HG03196 (cell line): Measurements from ENCODE around the gene FTO.
A peak's percentile ranks its signal among the peaks of the same experiment; 100 is the strongest.

Experiments
- ATAC-seq: cut with Tn5 transposase; IDR thresholded peaks from one replicate; pipeline ENCODE4 v1.9.1; 2021; ENCODE audit not compliant: unreplicated experiment

The FTO gene

DNA sequence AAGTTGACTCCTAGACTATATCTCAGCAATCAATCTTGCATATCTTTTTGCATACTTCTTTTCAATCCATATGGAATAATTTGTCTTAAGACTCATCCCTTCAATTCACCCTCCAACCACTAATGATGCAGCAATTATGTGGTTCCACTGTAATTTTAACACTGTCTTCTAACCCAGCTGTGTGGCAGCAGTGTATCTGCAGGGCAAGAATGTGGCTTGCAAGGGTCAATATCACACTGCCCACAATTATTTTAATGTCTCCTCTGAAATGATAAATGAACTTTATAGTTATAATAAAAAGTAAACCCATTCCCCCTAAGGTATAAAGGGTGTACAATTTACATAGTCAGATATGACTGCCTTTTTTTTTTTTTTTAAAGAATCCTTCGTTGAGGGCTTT, 48.6 kb downstream of the FTO start:
- no peak for ATAC-seq

GRCh38 chr16:53753431-53753830, 49.5 kb downstream of the FTO start:
- no peak for ATAC-seq

DNA sequence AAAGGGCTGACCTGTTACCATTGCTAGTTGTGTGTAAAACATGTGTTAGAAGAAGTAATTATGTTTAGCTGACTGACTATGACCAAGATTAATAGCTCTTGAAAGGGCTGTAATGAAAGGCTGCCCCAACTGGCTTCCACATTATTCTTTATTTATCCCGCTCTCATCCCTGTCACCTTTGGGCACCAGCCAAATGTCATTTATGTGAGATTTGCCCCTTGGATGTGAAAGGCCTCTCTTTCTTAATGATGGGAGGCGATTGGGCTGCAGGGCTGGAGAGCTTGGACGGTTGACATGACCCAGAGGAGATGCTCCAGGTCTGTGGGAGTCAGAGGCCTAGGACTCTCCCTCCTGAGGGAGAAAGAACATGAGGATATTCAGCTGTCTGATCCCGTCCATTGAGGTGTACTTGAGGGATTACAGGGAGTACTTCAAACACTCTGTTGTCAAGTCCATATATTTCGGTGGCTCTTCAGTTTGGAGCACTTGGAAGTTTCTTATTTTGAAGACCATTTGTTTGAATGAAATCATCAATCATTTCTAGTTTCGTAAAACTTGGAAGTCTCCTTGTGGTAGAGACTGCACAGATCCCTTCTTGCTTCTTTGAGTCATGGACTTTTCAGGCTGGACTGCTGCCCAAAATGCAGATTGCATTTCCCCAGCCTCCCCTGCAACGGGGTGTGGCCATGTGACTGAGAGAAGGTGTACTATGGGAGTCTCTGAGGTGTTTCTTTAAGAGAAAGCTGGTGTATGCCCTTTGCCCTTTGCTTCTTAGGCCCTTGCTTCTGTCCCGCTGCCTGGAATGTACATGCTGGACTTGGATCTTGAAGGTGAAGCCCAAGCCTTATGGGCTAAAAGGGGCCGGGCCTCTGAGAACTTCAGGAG, 51.3 kb downstream of the FTO start:
- ATAC-seq: no peak

GRCh38 chr16:53756275-53756996, 52.5 kb downstream of the FTO start:
- no peak for ATAC-seq

- ATAC-seq: no peak
Measured at GRCh38 chr16:53757971-53758609, 54.1 kb downstream of the FTO start.

DNA sequence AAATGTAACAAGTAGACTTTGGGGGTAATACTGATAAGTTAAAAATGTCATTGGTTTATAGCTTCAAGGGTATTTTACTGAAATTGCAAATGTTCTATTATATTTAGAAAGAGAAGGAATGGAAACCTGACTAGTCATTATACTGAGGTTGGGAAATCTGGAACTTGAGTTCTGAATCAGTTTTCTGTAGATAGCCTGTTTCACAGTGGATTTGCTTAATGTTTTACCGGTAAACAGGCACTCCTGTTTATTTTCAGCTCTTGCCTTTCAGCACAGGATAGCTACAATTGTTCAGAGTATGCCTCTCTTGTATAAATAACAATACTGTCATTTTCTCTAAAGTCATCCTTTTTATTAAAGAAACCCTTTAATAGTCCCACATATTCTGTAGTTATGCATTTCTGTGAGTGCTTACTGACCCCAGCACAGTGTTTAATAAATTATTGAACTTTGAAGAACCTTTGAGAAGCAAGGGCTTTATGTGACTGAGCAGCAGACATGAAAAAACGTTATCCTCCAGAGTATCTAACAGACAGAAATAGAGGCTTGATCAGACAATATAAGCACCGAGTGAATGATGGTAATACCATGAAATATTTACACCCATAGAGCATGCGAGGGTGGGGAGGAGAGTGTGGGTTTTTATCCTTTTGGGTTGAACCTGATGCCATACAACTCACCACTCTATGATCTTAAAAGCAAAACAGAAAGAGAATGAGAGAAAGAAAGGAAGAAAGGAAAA, 58.2 kb downstream of the FTO start:
- ATAC-seq: no peak

- ATAC-seq: no peak
Measured at GRCh38 chr16:53766304-53767016, 62.5 kb downstream of the FTO start.

- ATAC-seq: no peak
Measured at GRCh38 chr16:53768167-53768566, 64.2 kb downstream of the FTO start.

GRCh38 chr16:53768593-53768992, 64.6 kb downstream of the FTO start:
- no peak for ATAC-seq

GRCh38 chr16:53769185-53769584, 65.2 kb downstream of the FTO start:
- ATAC-seq: no peak

DNA sequence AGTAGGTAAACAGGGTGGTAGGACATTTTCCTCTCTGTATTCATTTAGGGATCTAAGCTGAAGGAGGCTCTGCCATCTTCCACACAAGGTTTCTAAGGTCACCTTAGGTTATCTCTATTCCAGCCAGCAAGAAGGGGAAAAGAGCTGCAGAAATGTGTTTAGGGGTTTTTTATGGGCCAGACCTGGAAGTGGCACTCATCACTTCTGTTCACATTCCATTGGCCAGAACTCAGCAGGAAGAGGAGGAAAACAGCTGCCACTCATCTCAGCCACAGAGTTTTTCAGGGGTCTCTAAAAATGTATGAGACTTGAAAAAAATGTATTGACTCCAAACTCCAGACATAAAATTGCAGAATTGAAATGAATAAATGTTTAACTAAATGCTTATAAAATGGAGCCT, 65.8 kb downstream of the FTO start:
- ATAC-seq: no peak

GRCh38 chr16:53770641-53771040, 66.7 kb downstream of the FTO start:
- ATAC-seq: no peak

GRCh38 chr16:53771655-53772497, 67.9 kb downstream of the FTO start:
- no peak for ATAC-seq

GRCh38 chr16:53773150-53773846, 69.3 kb downstream of the FTO start:
- peak; percentile 44 for ATAC-seq

- ATAC-seq: no peak
Measured at GRCh38 chr16:53773881-53774280, 69.9 kb downstream of the FTO start.

- ATAC-seq: no peak
Measured at GRCh38 chr16:53775106-53775820, 71.3 kb downstream of the FTO start.

GRCh38 chr16:53775821-53776431, 72.0 kb downstream of the FTO start:
- ATAC-seq: no peak

DNA sequence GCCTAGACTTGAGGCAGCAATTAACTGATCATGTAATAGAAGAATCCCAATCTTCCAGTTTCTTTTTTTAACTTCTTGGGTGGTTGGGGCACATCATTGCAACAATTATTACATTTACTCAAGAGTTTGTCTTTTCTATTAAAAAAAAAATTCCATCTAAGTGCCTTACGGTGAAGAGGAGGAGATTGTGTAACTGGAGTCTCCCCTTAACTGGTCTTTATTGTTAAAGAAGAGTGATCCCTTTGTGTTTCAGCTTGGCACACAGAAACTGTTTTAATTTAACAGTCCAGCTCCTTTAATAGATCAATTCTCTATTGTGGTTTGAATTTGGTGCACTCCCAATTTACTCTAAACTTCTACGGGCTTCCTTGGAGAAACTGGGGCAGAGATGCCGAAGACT, 75.2 kb downstream of the FTO start:
- ATAC-seq: no peak
